Panc1 (cell line): ENCODE data around the gene OR4L1.

ENCODE experiments used
- CTCF ChIP-seq: fragments of 450-650 bp; IDR thresholded peaks from 2 replicates; pipeline ENCODE4 v1.5.1; 2017; ENCODE audit warnings: mild to moderate bottlenecking
- POLR2AphosphoS5 ChIP-seq: IDR thresholded peaks from 2 replicates; pipeline ENCODE4 v1.6.1; 2012; ENCODE audit warnings: mild to moderate bottlenecking, low read depth, low read length, moderate library complexity
- REST ChIP-seq, 2 experiments: IDR thresholded peaks; 2 replicates each; pipeline ENCODE4 v1.6.1; 2011 to 2012; ENCODE audit warnings: low read depth in 2 of 2, control low read depth in 1 of 2, low read length in 1 of 2, mild to moderate bottlenecking in 1 of 2, moderate library complexity in 1 of 2; ENCODE audit not compliant: insufficient read depth in 1 of 2
- SIN3A ChIP-seq: IDR thresholded peaks from 2 replicates; pipeline ENCODE4 v1.6.1; 2012; ENCODE audit warnings: low read depth, mild to moderate bottlenecking, low read length, moderate library complexity, borderline replicate concordance; ENCODE audit not compliant: insufficient read depth
- TCF7L2 ChIP-seq: IDR thresholded peaks from 2 replicates; pipeline ENCODE4 v1.6.1; 2011; ENCODE audit warnings: mild to moderate bottlenecking, low read depth, low read length, inconsistent platforms

DNA sequence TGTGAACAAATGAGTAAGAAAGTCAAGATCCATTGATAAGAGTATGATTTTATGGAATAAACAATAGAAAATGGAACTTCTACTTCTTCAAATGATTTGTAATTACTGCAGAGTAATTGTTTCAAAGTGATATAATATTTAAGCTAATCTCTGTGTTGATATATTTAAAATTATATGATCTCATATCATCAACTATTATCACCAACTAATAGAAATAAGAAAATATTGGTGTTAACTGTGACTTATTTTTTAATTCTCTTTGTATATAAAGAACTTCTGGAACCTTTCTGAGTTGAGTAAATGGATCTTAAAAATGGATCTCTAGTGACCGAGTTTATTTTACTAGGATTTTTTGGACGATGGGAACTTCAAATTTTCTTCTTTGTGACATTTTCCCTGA is at the start of gene OR4L1:
- no peak for TF ChIP-seq CTCF
- no peak for TF ChIP-seq POLR2AphosphoS5
- no peak for TF ChIP-seq REST (IDR thresholded peaks at IDR 0.05; ENCODE audit: insufficient read depth in 1 of 2, low read depth in 2 of 2, low read length in 1 of 2)
- no peak for TF ChIP-seq SIN3A
- no peak for TF ChIP-seq TCF7L2
